RWPE1 (cell line): ENCODE measurements around the gene RASAL2.

ENCODE experiments used
- CTCF ChIA-PET: fragments of 350-600 bp; sonication (Branson Sonifier 250); formaldehyde crosslinking; extraction: SDS; loops from one replicate; lab custom pipeline; 2021; lab: Yijun Ruan, JAX
- POLR2A ChIA-PET: fragments of 400-600 bp; formaldehyde crosslinking; extraction: SDS; loops from one replicate; lab custom pipeline; 2020; ENCODE audit warnings: antibody characterized with exemption; ENCODE audit not compliant: low non-redundant PET; lab: Yijun Ruan, JAX
- DNase-seq: peaks from one replicate; pipeline ENCODE4 v3.0.0; 2012; ENCODE audit warnings: low spot score
- H3K27ac ChIP-seq: fragments of 450-650 bp; 2 replicates; pipeline ENCODE4 v1.5.1; 2017
- CTCF ChIP-seq: fragments of 450-650 bp; conservative IDR thresholded peaks from 2 replicates; pipeline ENCODE4 v1.5.1; 2017; ENCODE audit warnings: low read depth, mild to moderate bottlenecking

Gene RASAL2

GRCh38 chr1:178271471-178271870, 177.6 kb downstream of the RASAL2 start:
- ChIA-PET POLR2A (no interaction called here), CTCF (no interaction called here)
- no peak for DNase-seq
- H3K27ac ChIP-seq = no peak overlapping the region
- no peak for TF ChIP-seq CTCF

GRCh38 chr1:178273707-178274410, 180.0 kb downstream of the RASAL2 start:
- no peak for TF ChIP-seq CTCF
- ChIA-PET CTCF (interaction anchor here (0.8 kb wide), 1 partner anchor 13 kb away, joined by 3 read pairs; no protein-coding TSS in a partner anchor), POLR2A (no interaction called here)
- no peak overlapping the region for H3K27ac ChIP-seq
- DNase-seq = peak; percentile 56

- H3K27ac ChIP-seq = no peak overlapping the region
- no peak for TF ChIP-seq CTCF
- CTCF ChIA-PET = interaction anchor here (0.5 kb wide), 1 partner anchor 678 kb away, joined by 4 read pairs; no protein-coding TSS in a partner anchor
- no peak for DNase-seq
- POLR2A ChIA-PET = no interaction called here
Observed at GRCh38 chr1:178275049-178275448, 181.1 kb downstream of the RASAL2 start.

- no peak overlapping the region for H3K27ac ChIP-seq
- TF ChIP-seq CTCF = no peak
- DNase-seq = no peak
- CTCF ChIA-PET = interaction anchor here (0.5 to 0.6 kb wide), 2 partner anchors 229 to 679 kb away, joined by 4 read pairs; no protein-coding TSS in a partner anchor
- POLR2A ChIA-PET = no interaction called here
Observed at GRCh38 chr1:178275553-178275952, 181.6 kb downstream of the RASAL2 start.

GRCh38 chr1:178277793-178278530, 184.1 kb downstream of the RASAL2 start:
- ChIA-PET CTCF (no interaction called here), POLR2A (no interaction called here)
- no peak for TF ChIP-seq CTCF
- no peak for DNase-seq
- no peak overlapping the region for H3K27ac ChIP-seq

- ChIA-PET CTCF (no interaction called here), POLR2A (no interaction called here)
- TF ChIP-seq CTCF = no peak
- no peak overlapping the region for H3K27ac ChIP-seq
- no peak for DNase-seq
Observed at GRCh38 chr1:178278916-178279686, 185.2 kb downstream of the RASAL2 start.
